Fibroblast of skin of left quadriceps (primary cell): Measurements from ENCODE around the gene EPB41L4B.
"Not testable (repeated sequence)": the region's sequence is repeated elsewhere in the genome, so short reads cannot be mapped to it uniquely, and the experiment has no call there.

ENCODE experiments used
- DNase-seq, 2 experiments: peaks; one replicate each; pipeline ENCODE4 v3.0.0-alpha.2; 2013; ENCODE audit warnings: low read depth in 2 of 2

Gene EPB41L4B

GRCh38 chr9:109320742-109321448 is at the start of gene EPB41L4B:
Gene EPB41L4B, minus strand, starts transcription at chr9:109321059. Its CDS starts 613 bp downstream, at chr9:109320446.
- DNase-seq = no peak

- no peak for DNase-seq
These were observed 48.4 kb upstream of the EPB41L4B start for GRCh38 chr9:109369285-109369684.

- DNase-seq = no peak
These were observed 39.9 kb upstream of the EPB41L4B start for GRCh38 chr9:109360771-109361170.

DNA sequence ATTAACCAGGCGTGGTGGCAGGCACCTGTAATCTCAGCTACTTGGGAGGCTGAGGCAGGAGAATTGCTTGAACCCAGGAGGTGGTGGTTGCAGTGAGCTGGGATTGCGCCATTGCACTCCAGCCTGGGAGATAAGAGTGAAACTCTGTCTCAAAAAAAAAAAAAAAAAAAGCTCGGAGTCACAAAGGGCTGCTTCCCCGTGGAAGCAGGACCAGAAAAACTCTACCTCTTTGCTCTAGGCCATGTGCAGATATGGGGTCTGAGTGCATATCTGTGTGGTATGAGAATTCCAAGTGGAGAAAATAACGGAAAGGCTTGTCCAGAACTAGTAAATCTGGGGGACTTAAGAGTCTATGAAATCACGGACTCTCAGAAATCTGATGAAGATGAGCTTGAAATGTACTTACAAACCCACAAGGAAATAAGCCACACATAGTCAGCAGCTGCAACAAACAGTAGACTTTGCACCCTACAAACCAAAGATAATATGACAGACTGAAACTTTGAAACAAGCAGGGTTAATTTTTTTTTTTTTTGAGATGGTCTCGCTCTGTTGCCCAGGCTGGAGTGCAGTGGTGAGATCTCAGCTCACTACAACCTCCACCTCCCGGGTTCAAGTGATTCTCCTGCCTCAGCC is 38.2 kb upstream of the EPB41L4B start:
- not testable (repeated sequence) for DNase-seq

- DNase-seq = no peak
These were observed 34.9 kb upstream of the EPB41L4B start for GRCh38 chr9:109355564-109356297.

GRCh38 chr9:109354190-109354589 is 33.3 kb upstream of the EPB41L4B start:
- no peak for DNase-seq

DNA sequence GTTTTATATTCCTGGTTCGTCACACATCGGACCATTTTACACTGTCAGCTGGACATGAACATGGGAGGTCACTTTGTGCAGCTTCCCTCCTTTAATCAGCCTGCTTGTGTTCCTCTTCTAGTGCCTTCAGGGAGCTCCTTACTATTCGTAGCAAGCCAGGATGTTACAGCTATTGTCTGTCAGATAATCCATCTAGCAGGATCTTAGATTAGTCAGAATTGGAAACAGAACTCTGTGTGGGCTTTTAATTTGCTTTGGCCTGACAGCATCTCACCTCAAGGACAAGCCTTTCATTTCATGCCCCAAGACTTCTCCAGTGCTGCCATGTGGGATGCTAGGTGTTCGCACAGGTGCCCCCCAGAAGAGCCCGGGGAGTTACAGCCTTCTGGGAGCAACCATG is 30.2 kb upstream of the EPB41L4B start:
- DNase-seq = no peak

GRCh38 chr9:109349421-109349846 is 28.6 kb upstream of the EPB41L4B start:
- peak; percentile 83 to 84 for DNase-seq

DNA sequence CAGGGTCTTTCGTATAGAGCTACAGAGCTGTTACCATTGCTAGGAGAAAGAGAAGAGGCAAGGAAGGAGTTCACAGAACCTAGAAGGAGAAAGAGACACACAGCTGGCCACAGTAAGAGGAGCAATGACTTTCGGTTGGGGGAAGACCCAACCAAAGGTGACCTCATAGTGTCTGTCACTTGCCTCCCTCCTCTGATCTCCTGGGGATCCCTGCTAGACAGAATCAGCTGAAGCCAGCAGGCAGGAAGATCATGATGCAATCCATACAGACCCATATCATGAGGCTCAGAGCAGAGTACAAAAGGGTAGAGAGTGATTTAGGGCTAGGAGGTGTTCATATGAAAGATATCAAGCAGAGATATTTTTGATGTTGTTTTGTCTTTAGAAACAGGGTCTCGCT is 26.0 kb upstream of the EPB41L4B start:
- no peak for DNase-seq

DNA sequence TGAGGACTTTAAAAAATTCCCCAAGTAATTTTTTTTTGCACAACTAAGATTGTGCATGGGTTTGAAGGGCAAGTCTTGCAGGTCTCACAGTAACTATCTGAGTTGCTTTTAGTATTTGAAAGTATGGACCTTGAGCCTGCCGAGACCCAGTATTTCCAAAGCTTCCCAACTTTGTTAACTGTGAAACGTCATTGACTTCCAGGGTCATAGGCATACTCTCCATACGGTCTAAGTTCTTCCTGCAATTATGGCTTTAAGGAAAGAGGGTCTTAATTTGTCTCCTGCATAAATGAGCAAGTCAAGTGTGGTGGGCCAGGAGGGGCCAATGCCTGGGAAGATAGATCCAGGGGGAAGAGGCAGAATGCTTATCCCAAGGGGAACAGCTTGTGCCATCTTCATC is 24.0 kb upstream of the EPB41L4B start:
- DNase-seq = no peak

DNA sequence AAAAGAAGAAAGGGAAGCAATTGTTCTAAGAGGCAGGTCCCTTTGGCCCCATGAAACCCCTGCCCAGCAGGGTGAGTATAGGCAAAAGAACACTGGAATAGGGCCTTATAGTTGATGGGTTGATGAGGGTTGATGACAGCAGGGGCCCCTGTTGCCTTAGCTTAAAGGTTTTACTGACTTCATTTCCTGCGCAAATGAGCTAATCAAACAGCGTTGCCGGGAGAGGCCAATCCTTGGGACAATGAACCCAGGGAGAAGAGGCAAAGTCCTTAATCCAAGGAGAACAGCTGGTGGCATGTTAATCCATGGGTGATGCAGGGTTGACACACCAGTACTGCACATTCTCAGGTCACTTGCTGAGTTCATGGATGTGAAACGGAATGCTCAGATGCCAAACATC is 22.0 kb upstream of the EPB41L4B start:
- DNase-seq = no peak

- no peak for DNase-seq
These were observed 20.7 kb upstream of the EPB41L4B start for GRCh38 chr9:109341561-109341960.

DNA sequence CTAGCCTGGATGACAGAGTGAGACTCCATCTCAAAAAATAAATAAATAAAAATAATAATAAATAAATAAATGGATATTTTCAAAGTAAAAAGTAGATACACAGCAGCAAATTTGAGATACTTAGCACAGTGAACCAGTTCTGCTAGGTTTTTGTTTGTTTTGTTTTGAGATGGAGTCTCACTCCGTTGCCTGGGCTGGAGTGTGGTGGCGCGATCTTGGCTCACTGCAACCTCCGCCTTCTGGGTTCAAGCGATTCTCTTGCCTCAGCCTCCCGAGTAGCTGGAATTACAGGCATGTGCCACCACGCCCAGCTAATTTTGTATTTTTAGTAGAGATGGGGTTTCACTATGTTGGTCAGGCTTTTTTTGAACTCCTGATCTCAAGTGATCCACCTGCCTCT is 20.1 kb upstream of the EPB41L4B start:
- DNase-seq = not testable (repeated sequence)

GRCh38 chr9:109336409-109336808 is 15.6 kb upstream of the EPB41L4B start:
- DNase-seq = no peak

- DNase-seq = no peak
These were observed 15.1 kb upstream of the EPB41L4B start for GRCh38 chr9:109335929-109336328.

DNA sequence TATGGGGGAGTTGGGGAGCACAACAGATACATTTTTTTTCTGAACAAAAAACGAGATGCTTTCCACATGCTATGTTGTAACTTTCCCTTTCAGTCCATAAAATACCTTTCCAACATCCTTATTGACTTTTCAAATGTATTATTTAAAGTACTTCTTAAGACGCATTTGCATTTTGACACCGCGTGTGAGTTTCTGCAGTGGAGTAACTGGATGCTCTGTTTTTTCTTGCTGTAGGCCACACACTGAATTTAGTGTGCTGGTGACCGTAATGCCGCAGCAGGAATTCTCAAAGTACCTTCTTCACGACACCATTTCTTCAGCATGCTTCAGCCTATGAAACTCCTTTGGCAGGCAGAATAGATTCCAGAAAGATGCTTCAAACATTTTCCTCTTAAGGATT is 14.3 kb upstream of the EPB41L4B start:
- DNase-seq = no peak

DNA sequence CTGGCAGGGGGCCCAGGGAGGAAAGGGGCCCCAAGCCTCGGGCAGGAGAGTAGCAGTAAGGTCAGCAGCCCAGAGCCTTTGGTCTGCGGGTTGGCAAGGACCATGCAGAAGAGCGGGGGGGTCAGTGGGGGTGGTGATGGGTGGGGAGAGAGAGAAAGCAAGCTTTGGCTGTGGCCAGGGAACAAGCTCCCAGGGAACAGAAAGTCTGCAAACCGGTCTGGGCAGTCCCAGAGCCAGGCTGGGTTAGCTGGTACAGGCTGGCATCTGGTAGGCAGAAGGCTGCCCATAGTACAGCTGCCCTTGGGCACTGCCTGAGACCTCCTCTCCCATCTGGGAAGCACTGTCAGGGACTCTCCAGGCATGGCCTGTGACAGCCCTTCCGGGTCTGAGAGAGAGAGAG is 10.5 kb upstream of the EPB41L4B start:
- no peak for DNase-seq

- DNase-seq = no peak
These were observed 8.9 kb upstream of the EPB41L4B start for GRCh38 chr9:109329638-109330258.

- no peak for DNase-seq
These were observed 8.2 kb upstream of the EPB41L4B start for GRCh38 chr9:109328978-109329637.

DNA sequence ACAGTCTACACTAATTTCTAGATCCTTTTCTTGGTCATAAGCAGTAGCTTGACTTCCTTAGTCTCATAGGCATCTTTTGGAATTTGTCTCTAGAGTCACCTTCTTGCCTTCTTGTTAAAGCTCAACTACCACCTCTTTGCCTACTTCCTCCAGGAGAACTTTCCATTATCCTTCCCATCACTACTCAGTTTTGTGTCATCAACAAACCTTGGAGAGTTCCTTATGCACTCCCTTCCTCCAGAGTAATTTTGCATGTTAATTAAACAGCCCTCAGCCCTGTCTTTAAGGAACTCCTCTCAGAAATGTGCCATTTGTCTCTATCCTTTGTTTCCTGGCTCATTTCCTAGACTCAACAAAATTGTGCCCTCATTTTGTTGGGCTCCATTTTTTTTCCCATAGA is 4.2 kb upstream of the EPB41L4B start:
- no peak for DNase-seq

DNA sequence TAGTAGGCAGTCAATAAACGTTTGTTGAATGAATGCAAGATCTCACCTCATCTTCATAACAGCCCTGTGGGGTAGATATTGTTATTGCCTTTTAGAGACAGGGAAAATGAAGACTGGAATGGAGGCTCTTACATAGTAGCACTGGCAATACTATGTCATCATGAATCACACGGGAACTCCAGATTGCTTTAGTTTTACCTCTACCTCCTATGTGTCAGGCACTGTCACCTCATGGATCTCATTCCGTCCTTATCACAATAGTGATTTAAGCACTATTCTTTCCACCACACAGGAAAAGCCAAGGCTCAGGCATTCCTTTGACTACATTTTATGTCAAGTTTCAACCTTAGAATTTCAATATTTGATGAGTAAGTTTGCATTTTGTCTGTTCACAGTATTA is 2.9 kb upstream of the EPB41L4B start:
- no peak for DNase-seq

- no peak for DNase-seq
These were observed 868 bp upstream of the EPB41L4B start for GRCh38 chr9:109321727-109322126.
